Stimulated activated CD4-positive, alpha-beta T cell treated with anti-CD3 and anti-CD28 coated beads, TNF-alpha, amount 100 ng/mL, for 4 hours (primary cell): ENCODE data around the gene HMGN5.

Experiments
- DNase-seq, 3 experiments: peaks; one replicate each; pipeline ENCODE4 v3.0.0-alpha.2; 2020; ENCODE audit warnings: low read depth in 3 of 3

HMGN5 gene

GRCh38 chrX:81201671-81202455 is at the start of gene HMGN5, which contains the start of gene SH3BGRL:
HMGN5 (minus strand) TSS chrX:81201913; CDS start chrX:81121549, 80,364 bp downstream.
SH3BGRL (plus strand) TSS chrX:81202102; CDS start chrX:81202201, 99 bp downstream.
- DNase-seq = peak; percentile 27 to 40 (median 32)

DNA sequence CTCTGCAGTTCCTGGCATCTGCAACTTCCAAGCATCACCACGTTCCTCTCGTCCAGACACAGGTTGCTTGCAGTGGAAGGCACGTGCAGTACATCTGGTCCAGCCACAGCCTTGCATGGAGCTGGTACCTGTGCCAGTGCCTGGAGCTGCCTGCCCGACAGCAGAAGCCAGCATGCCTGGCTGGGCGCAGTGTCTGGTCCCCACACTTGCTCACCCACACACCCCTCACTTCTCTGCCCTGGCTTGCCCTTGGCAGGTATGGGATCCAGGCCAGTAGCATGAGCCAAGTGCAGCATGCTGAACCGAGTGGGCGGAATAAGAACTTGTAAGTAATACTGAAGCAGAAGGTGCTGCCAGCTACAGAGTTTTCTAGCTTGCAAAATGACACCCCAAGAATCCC is 40.0 kb upstream of the HMGN5 start:
- no peak for DNase-seq

DNA sequence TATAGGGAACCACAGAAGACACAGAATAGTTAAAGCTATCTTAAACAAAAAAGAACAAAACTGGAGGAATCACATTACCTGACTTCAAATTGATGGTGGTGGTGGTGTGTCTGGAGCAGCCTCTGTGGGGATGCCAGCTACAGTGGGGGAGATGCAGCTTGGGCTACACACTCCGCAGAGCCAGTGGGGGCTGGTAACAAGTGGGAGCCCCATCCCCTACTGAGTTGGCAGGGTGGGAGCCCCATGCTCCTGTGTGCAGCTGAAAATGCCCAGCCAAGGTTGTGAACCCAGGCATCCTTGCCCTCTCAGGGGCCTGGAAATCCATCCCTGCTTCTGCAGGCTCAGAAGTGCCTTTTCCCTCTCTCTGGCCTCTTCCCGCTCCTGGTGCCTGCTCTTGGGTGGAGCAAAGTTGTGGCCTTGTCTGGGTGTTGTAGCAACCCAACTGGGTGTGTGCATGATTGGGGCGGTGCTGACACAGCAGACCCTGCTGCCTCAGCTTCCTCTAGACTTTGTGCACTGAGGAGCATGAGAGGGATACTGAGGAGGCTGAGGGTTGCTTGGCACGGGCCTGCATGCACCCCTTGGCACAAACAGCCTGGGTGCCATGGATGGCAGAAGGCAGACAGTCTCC is 39.1 kb upstream of the HMGN5 start:
- DNase-seq = no peak

- no peak for DNase-seq
These were observed 36.5 kb upstream of the HMGN5 start for GRCh38 chrX:81238166-81238565.

DNA sequence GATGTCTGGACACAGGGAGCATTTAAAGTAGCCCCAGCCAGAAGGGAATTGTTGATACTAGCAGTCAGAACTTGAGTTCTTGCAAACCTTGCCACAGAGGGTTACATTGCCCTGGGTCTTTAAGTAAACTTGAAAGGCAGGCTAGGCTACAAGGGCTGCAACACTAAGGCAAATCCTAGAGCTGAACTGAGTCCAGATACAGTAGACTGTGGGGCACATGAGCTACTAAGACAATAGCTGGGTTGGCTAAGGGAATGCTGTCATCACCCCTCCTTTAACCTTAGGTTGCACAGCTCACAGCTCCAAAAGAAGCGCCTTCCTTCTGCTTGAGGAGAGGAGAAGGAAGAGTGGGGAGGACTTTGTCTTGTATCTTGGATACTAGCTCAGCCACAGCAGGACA is 35.8 kb upstream of the HMGN5 start:
- DNase-seq = no peak

- DNase-seq = no peak
These were observed 30.5 kb upstream of the HMGN5 start for GRCh38 chrX:81232218-81232617.

DNA sequence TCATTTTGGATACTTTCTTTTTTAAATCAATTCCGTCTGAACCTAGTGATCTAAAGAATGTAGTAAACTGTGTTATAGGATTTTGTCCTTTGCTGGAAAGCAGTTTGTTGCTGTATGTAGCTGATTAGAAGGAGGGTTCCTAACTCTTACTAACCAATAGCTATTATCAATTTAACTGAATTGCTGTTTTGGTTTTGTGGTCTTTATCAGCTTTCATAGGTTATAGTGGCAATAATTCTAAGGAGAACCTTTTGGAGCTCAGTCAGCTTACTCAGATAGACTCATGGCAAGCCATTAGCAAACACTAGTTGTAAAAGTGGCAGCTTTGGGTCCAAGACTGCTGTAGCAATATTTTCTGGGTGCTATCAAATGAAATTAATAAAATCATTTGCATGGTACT is 29.8 kb upstream of the HMGN5 start:
- no peak for DNase-seq

- no peak for DNase-seq
These were observed 28.2 kb upstream of the HMGN5 start for GRCh38 chrX:81229901-81230300.

GRCh38 chrX:81229229-81229628 is 27.5 kb upstream of the HMGN5 start:
- DNase-seq = no peak

GRCh38 chrX:81215685-81216084 is 14.0 kb upstream of the HMGN5 start:
- DNase-seq = no peak

DNA sequence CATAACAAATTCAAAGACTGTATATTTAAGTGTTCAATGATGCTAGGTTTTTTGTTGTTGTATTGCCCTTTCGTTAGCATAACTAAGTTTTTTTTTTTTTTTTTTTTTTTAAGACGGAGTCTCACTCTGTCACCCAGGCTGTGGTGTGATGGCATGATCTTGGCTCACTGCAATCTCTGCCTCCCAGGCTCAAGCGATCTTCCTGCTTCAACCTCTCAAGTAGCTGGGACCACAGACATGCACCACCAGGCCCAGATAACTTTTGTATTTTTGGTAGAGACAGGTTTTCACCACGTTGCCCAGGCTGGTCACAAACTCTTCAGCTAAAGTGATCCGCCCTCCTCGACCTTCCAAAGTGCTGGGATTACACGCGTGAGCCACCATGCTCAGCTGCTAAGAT is 7.2 kb upstream of the HMGN5 start:
- DNase-seq = no peak

DNA sequence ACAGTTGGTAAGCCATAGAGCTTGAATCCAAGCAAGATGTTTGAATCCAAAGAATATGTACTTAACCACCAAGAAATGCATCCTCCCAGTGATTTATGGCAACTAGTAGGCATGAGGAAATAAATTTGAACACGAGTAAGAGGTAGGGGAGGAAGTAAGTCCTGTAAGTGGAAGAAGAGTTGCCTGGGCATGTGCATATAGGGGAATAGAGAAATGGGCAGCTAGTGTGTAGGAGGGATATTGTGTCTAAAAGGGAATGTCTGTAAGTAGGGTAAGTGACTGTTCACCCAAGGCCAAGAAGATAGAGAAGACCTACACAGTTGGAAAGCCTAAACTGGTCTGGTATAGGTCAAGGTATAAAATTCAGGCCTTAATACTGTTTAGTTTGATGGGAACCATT is 4.8 kb upstream of the HMGN5 start:
- DNase-seq = no peak

- no peak for DNase-seq
These were observed 3.8 kb upstream of the HMGN5 start for GRCh38 chrX:81205551-81205950.

DNA sequence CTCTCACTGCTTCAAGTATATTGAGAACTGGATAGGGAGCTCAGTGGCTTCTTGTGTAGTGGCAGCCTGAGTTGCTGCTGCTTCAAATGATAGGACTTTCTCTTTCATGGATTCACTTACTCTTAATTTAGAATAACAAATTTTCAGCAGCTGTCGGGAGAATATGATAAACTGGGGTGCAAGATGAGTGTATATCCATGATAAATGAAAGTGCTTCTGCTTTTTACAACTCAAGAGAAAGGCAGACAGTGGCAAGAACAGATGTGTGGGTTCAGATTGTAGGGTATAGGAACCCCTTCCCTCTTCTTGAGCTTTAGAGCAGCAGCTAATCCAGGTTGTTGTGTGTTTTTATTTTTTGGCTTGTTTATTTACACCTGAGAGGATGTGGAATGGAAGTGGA is 1.2 kb upstream of the HMGN5 start:
- DNase-seq = no peak

DNA sequence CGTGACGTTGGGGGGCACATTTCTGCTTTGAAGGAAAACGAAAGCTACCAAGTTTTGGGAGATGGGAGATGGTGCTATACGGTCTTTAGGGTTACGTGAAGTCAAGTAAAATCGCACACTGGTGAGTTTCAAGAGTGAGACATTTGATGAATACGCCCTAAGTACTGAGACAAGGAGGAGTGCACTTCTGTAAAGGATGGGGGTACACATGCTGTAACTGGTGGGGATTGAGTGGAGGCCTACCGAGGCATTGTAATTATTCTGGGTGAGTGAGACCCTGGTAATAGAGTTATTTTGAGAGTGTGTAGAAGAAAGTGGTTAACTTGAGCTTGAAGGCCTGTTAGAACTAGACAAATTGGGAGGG is 725 bp upstream of the HMGN5 start:
- DNase-seq = no peak

DNA sequence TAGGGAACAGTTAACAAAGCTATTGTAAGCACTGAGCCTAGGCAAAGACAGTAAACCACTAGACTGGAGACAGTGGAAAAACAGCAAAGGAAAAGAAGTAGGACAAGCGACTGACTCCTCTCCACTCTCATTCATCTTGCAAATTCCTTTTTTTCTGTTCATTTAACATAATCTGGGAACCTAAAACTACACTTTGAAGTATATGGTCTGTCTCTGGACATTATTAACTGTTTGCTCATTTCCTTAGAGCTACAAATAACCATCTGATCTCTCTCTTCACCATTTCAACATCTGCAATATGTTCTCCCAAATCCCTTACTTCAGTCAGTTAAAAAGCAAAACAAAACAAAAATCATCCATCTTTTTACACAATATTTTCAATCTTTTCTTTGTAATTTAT is 642 bp downstream of the HMGN5 start:
- DNase-seq = no peak

DNA sequence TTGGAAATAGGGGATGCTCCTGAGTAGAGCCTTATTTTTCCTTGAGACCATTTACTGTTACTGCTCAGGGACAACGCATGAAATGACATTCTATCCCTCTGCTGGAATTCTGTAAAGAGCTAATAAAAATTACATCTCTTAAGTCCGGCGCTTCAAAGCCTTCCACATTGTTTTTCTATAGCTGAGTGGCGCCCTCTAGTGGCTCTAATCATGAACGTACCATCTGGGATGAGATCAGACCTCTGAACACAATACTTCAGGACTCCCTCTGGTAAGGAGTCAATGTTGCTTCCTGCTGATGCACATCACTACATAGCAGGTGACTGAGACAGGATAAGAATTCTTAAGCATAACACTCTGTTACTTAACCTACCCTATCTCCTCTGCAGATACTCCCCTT is 6.0 kb downstream of the HMGN5 start:
- DNase-seq = peak in 1 of 3 experiments; percentile 33

DNA sequence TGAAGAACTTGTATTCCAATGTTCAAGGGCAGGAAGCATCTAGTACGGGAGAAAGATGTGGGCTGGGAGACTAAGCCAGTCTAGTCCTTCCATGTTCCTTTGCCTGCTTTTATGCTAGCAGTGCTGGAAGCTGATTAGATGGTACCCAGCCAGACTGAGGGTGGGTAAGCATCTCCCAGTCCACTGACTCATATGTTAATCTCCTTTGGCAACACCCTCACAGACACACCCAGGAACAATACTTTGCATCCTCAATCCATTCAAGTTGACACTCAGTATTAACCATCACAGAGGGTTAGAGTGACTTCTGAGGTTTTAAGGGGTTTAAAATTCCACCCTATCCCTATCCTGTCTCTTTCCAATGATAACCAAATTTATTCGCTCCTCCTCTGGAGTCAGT is 6.5 kb downstream of the HMGN5 start:
- DNase-seq = no peak

DNA sequence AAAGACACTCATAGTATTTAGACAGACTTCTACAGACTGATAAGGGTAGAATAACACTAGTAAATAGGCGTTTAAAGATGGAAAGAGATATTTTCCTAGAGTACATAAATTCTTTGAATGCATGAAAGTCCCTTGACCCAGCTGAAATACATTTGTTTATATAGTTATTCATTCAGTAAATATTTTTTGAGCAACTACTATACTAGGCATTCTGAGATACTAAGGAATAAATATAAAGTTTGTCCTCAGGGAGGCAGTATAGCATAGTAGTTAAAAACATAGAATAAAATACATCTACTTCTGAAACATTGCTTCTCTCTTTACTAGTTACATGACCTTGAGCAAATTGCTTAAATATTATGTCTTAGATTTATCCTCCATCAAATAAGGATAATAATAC is 27.4 kb downstream of the HMGN5 start:
- DNase-seq = no peak

DNA sequence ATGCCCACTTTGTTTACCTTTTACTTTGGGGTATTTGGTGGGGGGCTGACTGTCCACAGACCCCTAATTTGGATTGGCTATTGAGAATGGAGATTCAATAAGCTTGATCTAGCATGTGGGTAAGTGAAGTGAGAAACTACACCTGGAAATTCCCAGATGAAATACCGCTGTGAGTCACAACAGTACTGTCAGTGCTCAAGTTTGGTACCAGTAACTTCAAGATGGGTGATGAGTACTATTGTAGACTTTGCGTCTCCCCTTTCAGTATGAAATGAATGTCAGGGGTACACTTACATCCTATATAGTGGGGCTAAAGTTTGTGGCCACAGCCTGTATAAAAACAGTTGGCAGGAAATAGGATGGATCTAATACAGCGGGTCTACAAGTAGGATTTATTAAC is 33.3 kb downstream of the HMGN5 start:
- DNase-seq = no peak

DNA sequence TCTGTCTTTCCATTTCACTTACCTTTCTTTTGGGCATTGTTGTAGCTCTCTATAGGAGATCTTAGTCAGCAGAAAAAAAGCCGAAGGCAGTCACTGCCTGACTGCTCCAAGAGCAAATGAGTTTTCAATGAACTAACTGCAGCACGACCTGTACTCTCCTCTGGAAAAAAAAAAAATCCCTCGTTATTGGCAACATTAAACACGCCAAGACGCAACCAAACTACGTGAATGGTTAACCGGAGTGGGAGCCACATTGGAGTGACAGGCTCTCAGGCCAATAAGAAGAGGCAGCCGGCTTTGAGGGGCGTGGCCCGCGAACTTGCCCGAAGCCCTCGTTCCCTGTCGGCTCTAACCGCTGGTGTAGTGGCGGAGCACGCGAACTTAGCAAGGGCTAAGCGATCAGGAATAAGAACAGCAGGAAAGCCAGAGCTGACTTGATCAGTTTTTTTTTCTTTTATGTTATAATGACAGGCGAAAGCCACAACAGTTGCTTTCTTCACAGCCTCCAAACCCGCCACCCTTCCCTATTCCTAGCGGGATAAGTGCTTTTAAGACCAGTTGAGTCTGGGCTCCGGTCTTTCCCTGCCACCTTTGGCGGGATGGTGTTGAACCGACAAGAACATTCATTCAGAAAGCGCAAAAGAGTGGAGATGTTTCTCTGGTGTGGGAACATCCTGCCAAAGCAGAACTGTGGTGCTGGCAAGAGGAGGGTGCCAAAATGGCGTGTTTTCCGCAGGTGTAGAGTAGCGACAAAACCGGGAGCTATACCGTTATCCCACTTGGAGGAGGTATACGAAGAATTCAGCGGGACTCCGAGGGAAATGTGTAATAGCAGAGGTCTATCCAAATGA is 80.0 kb downstream of the HMGN5 start:
- DNase-seq = peak; percentile 64 to 79 (median 74)

DNA sequence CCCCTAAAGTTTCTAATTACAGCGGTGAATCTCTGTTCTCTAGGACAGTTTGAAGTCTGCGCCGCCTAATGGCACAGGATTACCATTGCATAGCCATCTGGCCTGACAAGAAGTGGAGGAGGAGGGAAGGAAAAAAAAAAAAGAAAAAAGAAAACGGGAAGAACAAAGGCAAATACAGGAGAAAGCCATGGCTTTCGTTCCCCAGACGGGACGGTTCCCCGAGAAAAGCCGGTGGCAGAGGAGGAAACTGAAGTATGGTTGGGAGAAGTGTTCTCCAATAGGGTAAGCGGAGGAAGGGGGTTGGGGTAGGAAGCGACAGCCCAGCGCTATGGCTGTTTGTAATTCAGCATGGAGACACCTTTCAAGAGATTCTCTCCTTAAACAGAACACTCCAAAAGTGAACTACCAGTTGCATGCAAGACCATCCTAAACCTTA is 80.8 kb downstream of the HMGN5 start:
- peak in 1 of 3 experiments; percentile 2 for DNase-seq
